Panc1 (cell line): ENCODE data around the gene TRAPPC2B.

ENCODE experiments used
- TF ChIP-seq, protein P1 (sequence below), 2 experiments: IDR thresholded peaks; 2 replicates each; pipeline ENCODE4 v1.6.1; 2011 to 2012; ENCODE audit warnings: low read depth in 2 of 2, control low read depth in 1 of 2, low read length in 1 of 2, mild to moderate bottlenecking in 1 of 2, moderate library complexity in 1 of 2; ENCODE audit not compliant: insufficient read depth in 1 of 2
- TF ChIP-seq, protein P2 (sequence below): fragments of 450-650 bp; IDR thresholded peaks from 2 replicates; pipeline ENCODE4 v1.5.1; 2017; ENCODE audit warnings: mild to moderate bottlenecking

DNA sequence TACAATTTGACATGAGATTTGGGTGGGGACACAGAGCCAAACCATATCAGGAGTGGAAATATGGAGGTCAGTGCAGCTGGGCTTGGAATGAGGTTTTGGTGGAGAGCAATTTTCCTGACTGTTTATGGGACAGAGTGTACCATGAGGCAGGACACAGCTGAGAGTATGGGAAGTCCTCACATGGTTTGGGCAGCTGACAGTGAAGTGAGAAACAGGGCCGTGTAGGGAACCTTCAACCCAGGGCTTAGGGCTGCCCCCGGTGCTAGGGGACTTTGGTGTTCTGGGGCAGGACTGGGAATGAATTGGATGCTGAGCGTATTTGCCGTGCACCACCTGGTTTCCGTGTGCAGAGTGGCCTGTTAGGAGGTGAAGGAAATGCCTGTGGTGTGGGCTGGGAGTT lies 32.4 kb downstream of the TRAPPC2B start:
- TF ChIP-seq, protein P1, sequence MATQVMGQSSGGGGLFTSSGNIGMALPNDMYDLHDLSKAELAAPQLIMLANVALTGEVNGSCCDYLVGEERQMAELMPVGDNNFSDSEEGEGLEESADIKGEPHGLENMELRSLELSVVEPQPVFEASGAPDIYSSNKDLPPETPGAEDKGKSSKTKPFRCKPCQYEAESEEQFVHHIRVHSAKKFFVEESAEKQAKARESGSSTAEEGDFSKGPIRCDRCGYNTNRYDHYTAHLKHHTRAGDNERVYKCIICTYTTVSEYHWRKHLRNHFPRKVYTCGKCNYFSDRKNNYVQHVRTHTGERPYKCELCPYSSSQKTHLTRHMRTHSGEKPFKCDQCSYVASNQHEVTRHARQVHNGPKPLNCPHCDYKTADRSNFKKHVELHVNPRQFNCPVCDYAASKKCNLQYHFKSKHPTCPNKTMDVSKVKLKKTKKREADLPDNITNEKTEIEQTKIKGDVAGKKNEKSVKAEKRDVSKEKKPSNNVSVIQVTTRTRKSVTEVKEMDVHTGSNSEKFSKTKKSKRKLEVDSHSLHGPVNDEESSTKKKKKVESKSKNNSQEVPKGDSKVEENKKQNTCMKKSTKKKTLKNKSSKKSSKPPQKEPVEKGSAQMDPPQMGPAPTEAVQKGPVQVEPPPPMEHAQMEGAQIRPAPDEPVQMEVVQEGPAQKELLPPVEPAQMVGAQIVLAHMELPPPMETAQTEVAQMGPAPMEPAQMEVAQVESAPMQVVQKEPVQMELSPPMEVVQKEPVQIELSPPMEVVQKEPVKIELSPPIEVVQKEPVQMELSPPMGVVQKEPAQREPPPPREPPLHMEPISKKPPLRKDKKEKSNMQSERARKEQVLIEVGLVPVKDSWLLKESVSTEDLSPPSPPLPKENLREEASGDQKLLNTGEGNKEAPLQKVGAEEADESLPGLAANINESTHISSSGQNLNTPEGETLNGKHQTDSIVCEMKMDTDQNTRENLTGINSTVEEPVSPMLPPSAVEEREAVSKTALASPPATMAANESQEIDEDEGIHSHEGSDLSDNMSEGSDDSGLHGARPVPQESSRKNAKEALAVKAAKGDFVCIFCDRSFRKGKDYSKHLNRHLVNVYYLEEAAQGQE (IDR thresholded peaks at IDR 0.05; ENCODE audit: insufficient read depth in 1 of 2, low read depth in 2 of 2, low read length in 1 of 2): no peak
- TF ChIP-seq, protein P2, sequence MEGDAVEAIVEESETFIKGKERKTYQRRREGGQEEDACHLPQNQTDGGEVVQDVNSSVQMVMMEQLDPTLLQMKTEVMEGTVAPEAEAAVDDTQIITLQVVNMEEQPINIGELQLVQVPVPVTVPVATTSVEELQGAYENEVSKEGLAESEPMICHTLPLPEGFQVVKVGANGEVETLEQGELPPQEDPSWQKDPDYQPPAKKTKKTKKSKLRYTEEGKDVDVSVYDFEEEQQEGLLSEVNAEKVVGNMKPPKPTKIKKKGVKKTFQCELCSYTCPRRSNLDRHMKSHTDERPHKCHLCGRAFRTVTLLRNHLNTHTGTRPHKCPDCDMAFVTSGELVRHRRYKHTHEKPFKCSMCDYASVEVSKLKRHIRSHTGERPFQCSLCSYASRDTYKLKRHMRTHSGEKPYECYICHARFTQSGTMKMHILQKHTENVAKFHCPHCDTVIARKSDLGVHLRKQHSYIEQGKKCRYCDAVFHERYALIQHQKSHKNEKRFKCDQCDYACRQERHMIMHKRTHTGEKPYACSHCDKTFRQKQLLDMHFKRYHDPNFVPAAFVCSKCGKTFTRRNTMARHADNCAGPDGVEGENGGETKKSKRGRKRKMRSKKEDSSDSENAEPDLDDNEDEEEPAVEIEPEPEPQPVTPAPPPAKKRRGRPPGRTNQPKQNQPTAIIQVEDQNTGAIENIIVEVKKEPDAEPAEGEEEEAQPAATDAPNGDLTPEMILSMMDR: no peak
